A673 (cell line): ENCODE data around the gene TBXA2R.

Source experiments
- CTCF ChIP-seq: fragments of 300-800, 200-600 bp; sonication (generic); conservative IDR thresholded peaks from 2 replicates; pipeline ENCODE4 v1.5.1; 2017; ENCODE audit warnings: low read depth, mild to moderate bottlenecking, antibody characterized with exemption, low read length, moderate library complexity, mixed read lengths
- EZH2 ChIP-seq: fragments of 200-600 bp; sonication (generic); IDR thresholded peaks from 2 replicates; pipeline ENCODE4 v1.6.1; 2017; ENCODE audit warnings: borderline replicate concordance, low read depth, mild to moderate bottlenecking, mixed read lengths, antibody characterized with exemption, low read length; ENCODE audit not compliant: poor library complexity, severe bottlenecking

GRCh38 chr19:3643674-3644313 is 37.1 kb upstream of the TBXA2R start:
- no peak for TF ChIP-seq CTCF
- TF ChIP-seq EZH2 = no peak
